DND-41 (cell line): ENCODE data around the gene IGLL5.

Source experiments
- CTCF ChIP-seq: IDR thresholded peaks from 2 replicates; pipeline ENCODE4 v1.5.1; 2012; ENCODE audit warnings: borderline replicate concordance, low read length, moderate library complexity, mild to moderate bottlenecking; ENCODE audit not compliant: poor library complexity, severe bottlenecking; ENCODE audit errors: extremely low read depth
- EZH2 ChIP-seq: IDR thresholded peaks from 3 replicates; pipeline ENCODE4 v1.6.1; 2012; ENCODE audit warnings: borderline replicate concordance, low read depth, mild to moderate bottlenecking, moderate library complexity, low read length, inconsistent platforms; ENCODE audit not compliant: severe bottlenecking

- TF ChIP-seq CTCF (no peak), EZH2 (no peak)
Measured at GRCh38 chr22:22853713-22854112, 33.9 kb upstream of the IGLL5 start.
